ENCODE data around the gene IL1RAPL1.

DNA sequence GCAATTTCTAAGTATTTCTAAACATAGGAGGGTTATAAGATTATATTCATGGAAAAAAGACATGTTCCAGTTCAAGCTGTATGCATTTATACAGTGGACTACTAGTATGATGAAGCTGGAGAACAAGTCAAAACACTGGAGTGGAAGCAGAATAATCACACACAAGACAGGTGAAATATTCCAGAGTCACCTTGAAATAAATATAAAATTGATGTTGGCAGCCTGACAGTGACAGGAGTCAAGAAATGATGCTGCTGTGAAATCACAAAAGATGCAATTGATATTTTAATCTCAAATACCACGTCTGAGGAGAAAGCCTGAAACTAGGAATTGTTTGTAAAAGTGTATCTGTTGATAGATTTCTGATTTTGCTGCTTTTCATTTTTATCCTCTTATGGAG is 667.3 kb downstream of the IL1RAPL1 start:
- TF ChIP-seq, protein P1, sequence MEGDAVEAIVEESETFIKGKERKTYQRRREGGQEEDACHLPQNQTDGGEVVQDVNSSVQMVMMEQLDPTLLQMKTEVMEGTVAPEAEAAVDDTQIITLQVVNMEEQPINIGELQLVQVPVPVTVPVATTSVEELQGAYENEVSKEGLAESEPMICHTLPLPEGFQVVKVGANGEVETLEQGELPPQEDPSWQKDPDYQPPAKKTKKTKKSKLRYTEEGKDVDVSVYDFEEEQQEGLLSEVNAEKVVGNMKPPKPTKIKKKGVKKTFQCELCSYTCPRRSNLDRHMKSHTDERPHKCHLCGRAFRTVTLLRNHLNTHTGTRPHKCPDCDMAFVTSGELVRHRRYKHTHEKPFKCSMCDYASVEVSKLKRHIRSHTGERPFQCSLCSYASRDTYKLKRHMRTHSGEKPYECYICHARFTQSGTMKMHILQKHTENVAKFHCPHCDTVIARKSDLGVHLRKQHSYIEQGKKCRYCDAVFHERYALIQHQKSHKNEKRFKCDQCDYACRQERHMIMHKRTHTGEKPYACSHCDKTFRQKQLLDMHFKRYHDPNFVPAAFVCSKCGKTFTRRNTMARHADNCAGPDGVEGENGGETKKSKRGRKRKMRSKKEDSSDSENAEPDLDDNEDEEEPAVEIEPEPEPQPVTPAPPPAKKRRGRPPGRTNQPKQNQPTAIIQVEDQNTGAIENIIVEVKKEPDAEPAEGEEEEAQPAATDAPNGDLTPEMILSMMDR (IDR thresholded peaks at IDR 0.05; ENCODE audit: borderline replicate concordance, extremely low read depth, low read length, poor library complexity, severe bottlenecking), result no peak
- TF ChIP-seq EZH2 (IDR thresholded peaks at IDR 0.05; ENCODE audit: borderline replicate concordance, low read depth, low read length, severe bottlenecking), result no peak

Data from DND-41 (cell line).